PFSK-1 (cell line): ENCODE results near the gene SLC24A1.

Experiments
- FOXP2 ChIP-seq: optimal IDR thresholded peaks from 2 replicates; pipeline ENCODE3; 2011; ENCODE audit warnings: borderline replicate concordance, control low read depth, inconsistent platforms; ENCODE audit not compliant: insufficient read depth; ENCODE audit errors: extremely low read length, extremely low read depth
- POLR2AphosphoS5 ChIP-seq: IDR thresholded peaks from 2 replicates; pipeline ENCODE4 v1.6.1; 2012; ENCODE audit warnings: low read depth, mild to moderate bottlenecking, control low read depth, low read length, moderate library complexity
- SIN3A ChIP-seq: IDR thresholded peaks from 2 replicates; pipeline ENCODE4 v1.6.1; 2012; ENCODE audit warnings: mild to moderate bottlenecking, low read length, moderate library complexity, borderline replicate concordance; ENCODE audit not compliant: insufficient read depth
- TAF1 ChIP-seq: IDR thresholded peaks from 2 replicates; pipeline ENCODE4 v1.6.1; 2012; ENCODE audit warnings: low read length, control low read depth, borderline replicate concordance; ENCODE audit not compliant: insufficient read depth
- TF ChIP-seq, protein P1 (sequence below), 2 experiments: IDR thresholded peaks; 2 replicates each; pipeline versions ENCODE4 v1.6.1 to v1.8.0; 2011 to 2012; ENCODE audit warnings: low read depth in 2 of 2, low read length in 2 of 2, control low read depth in 1 of 2, inconsistent platforms in 1 of 2, mild to moderate bottlenecking in 1 of 2, moderate library complexity in 1 of 2; ENCODE audit not compliant: insufficient read depth in 1 of 2

SLC24A1 gene

DNA sequence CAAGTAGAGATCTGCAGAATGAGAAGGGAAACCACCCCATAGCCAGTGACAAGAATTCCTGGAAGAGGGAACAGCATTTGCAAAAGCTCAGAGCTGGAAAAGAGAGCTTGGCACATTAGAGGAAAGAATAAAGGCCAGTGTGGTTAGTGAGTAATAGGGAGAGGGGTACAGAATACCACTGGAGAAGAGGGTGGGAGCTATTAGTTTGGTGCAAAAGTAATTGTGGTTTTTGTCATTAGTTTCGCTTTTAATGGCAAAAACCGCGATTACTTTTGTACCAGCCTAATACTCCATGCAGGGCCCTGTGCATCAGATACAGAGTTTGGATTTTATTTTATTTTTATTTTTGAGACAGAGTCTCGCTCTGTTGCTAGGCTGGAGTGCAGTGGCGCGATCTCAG, 9.8 kb downstream of the SLC24A1 start:
- TF ChIP-seq SIN3A (no peak), TAF1 (no peak), POLR2AphosphoS5 (no peak), FOXP2 (no peak)
- TF ChIP-seq, protein P1, sequence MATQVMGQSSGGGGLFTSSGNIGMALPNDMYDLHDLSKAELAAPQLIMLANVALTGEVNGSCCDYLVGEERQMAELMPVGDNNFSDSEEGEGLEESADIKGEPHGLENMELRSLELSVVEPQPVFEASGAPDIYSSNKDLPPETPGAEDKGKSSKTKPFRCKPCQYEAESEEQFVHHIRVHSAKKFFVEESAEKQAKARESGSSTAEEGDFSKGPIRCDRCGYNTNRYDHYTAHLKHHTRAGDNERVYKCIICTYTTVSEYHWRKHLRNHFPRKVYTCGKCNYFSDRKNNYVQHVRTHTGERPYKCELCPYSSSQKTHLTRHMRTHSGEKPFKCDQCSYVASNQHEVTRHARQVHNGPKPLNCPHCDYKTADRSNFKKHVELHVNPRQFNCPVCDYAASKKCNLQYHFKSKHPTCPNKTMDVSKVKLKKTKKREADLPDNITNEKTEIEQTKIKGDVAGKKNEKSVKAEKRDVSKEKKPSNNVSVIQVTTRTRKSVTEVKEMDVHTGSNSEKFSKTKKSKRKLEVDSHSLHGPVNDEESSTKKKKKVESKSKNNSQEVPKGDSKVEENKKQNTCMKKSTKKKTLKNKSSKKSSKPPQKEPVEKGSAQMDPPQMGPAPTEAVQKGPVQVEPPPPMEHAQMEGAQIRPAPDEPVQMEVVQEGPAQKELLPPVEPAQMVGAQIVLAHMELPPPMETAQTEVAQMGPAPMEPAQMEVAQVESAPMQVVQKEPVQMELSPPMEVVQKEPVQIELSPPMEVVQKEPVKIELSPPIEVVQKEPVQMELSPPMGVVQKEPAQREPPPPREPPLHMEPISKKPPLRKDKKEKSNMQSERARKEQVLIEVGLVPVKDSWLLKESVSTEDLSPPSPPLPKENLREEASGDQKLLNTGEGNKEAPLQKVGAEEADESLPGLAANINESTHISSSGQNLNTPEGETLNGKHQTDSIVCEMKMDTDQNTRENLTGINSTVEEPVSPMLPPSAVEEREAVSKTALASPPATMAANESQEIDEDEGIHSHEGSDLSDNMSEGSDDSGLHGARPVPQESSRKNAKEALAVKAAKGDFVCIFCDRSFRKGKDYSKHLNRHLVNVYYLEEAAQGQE (IDR thresholded peaks at IDR 0.05; ENCODE audit: insufficient read depth in 1 of 2, low read depth in 2 of 2, low read length in 2 of 2): no peak

DNA sequence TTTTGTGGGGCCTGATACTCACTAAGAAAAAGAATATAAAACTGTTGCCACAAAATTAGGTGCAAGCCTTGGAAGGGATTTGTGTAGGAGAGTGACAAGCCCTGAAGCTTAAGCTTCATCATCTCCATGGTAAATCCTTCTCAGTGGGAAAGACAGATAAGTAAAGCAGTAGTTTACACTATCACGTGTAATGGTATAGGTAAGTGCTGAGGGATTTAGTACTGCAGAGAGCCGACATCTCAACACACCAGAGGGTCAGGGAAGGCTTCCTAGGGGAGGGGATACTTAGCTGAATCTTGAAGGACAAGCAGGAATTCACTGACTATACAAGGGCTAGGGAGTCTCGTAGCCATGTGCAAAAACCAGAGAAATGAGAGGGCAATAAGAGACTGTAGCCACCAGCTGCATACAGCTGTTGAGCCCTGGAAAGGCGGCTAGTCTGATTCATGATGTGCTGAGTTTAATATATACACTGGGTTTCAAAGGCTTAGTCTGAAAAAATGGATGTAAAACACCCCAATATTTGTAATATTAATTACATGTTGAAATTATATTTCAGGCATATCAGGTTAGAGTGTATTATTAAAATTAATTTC, 11.1 kb downstream of the SLC24A1 start:
- no peak for TF ChIP-seq POLR2AphosphoS5

DNA sequence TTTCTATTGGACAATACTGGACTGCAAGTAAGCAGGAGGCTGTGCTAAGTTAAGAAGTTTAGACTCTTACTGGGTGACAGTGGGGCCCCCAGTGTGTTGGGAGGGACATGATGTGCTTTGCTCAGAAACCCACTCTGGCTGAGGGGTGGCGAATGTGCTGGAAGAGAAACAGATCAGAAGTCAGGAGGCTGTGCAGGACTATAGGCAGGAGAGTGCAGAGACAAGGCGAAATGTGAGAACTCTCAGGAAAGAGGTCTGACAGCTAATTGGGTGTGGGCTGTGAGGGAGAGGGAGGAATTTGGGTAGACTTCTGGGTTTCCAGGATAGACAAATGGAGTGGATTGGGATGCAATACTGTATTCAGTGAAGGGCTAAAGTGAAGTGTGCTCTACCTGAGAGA, 12.0 kb downstream of the SLC24A1 start:
- TF ChIP-seq SIN3A (no peak), FOXP2 (no peak), TAF1 (no peak), POLR2AphosphoS5 (no peak)
- TF ChIP-seq, protein P1 (IDR thresholded peaks at IDR 0.05; ENCODE audit: insufficient read depth in 1 of 2, low read depth in 2 of 2, low read length in 2 of 2): no peak

DNA sequence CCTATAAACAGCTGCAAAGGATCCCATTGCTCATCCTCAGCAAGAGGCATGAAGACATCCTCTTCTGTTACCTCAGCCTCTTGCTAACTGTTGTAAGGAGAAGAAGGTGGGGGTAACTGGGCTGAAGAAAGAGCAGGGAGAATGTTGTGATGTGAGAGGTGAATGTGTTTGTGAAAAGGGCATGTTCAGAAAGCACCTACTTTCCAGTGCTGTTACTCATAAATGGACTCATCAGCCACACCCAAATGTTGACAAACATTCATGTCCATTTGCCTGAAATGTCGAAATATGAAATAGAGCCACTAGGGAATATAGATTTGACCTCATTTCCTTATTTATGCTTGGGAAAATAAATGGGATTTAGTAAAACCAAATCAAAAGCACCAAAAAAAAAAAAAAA, 12.6 kb downstream of the SLC24A1 start:
- TF ChIP-seq SIN3A (no peak), FOXP2 (no peak), TAF1 (no peak), POLR2AphosphoS5 (no peak)
- TF ChIP-seq, protein P1 (IDR thresholded peaks at IDR 0.05; ENCODE audit: insufficient read depth in 1 of 2, low read depth in 2 of 2, low read length in 2 of 2): no peak

DNA sequence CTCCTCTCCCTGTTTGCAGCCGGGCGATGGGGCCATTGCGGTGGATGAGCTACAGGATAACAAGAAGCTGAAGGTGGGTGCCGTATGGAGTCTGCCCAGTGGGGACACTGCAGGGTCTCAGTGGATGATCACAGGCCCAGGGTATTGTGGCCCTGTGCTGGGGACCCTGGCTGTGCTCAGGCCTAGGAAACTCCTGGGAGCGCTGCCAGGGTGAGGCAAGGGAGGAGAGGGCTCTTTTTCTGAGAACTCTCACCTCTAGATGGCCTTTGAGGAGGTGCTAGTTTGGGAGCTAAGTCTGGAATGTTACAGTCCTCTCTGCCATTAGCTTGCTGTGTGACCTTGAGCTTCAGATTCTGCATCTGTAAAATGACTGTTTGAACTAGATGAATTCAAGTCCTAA, 16.4 kb downstream of the SLC24A1 start:
- no peak for TF ChIP-seq FOXP2
- TF ChIP-seq TAF1: no peak
- TF ChIP-seq, protein P1 (IDR thresholded peaks at IDR 0.05; ENCODE audit: insufficient read depth in 1 of 2, low read depth in 2 of 2, low read length in 2 of 2): no peak

DNA sequence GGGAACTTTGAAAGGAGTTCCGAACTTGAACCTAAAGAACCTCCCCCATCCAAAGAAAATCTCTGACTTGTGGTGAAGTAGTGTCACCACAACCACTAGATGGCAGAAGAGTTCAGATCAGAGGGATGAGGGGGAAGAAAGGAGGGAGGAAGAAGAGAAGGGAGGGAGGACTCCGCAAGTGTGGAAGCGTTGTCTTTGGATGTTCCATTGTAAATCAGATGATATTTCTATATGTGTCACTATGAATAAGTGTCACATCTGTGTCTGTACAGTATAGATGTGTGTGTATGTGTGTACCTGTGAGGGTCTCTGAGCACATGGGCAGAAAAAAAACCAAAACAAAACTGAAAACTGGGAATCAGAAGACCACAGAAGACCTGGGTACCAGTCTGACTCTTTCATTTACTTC, 16.9 kb downstream of the SLC24A1 start:
- TF ChIP-seq, protein P1 (IDR thresholded peaks at IDR 0.05; ENCODE audit: insufficient read depth in 1 of 2, low read depth in 2 of 2, low read length in 2 of 2): no peak
- no peak for TF ChIP-seq TAF1
- no peak for TF ChIP-seq FOXP2
- no peak for TF ChIP-seq POLR2AphosphoS5
- no peak for TF ChIP-seq SIN3A
